Body of pancreas (tissue), 4 donors: ENCODE data around the gene NAB2.

Experiments used
- POLR2A ChIP-seq, 3 donors: fragments of 450-650 bp; IDR thresholded peaks; one replicate each; pipeline ENCODE4 v1.6.1; 2016; ENCODE audit warnings: antibody characterized with exemption in 3 of 3, mild to moderate bottlenecking in 2 of 3
- TF ChIP-seq, protein P1 (sequence below), 7 experiments: fragments of 450-650 bp in 4 of 7; fragments of 200-600 bp in 3 of 7; sonication (generic) in 3 of 7; IDR thresholded peaks; one replicate each; pipeline ENCODE4 v1.5.1; 2016 to 2019; ENCODE audit warnings: antibody characterized with exemption in 7 of 7

DNA sequence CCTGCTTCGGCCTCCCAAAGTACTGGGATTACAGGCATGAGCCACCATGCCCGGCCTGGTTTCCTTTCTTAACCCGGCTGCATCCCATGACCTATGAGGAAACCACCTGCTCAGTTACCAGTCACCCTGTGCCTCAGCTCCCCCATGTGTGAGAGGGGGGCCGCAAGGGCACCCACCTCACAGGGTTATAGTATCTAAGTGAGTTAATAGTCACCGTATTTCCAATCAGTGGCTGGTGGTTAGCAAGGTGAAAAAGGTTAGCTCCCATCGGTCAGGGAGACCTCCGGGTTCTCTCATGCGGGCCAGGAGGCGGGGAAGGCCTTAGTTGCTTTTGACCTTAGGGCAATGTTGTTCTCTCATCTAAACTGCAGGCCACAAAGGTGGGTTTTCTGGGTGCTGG lies 46.0 kb downstream of the NAB2 start:
- no peak for TF ChIP-seq POLR2A (IDR thresholded peaks at IDR 0.05)
- TF ChIP-seq, protein P1, sequence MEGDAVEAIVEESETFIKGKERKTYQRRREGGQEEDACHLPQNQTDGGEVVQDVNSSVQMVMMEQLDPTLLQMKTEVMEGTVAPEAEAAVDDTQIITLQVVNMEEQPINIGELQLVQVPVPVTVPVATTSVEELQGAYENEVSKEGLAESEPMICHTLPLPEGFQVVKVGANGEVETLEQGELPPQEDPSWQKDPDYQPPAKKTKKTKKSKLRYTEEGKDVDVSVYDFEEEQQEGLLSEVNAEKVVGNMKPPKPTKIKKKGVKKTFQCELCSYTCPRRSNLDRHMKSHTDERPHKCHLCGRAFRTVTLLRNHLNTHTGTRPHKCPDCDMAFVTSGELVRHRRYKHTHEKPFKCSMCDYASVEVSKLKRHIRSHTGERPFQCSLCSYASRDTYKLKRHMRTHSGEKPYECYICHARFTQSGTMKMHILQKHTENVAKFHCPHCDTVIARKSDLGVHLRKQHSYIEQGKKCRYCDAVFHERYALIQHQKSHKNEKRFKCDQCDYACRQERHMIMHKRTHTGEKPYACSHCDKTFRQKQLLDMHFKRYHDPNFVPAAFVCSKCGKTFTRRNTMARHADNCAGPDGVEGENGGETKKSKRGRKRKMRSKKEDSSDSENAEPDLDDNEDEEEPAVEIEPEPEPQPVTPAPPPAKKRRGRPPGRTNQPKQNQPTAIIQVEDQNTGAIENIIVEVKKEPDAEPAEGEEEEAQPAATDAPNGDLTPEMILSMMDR (IDR thresholded peaks at IDR 0.05) = no peak
